Uterus (tissue), 2 donors: Measurements from ENCODE around the gene CRYZL1.

Experiments used
- CTCF ChIP-seq, 4 experiments: fragments of 200-600 bp in 2 of 4; fragments of 450-650 bp in 2 of 4; sonication (generic) in 2 of 4; IDR thresholded peaks; one replicate each; pipeline ENCODE4 v1.5.1; 2016 to 2019; ENCODE audit warnings: antibody characterized with exemption in 4 of 4, mild to moderate bottlenecking in 2 of 4, moderate library complexity in 1 of 4
- POLR2A ChIP-seq, 2 donors: fragments of 450-650 bp; IDR thresholded peaks; one replicate each; pipeline ENCODE4 v1.6.1; 2016; ENCODE audit warnings: antibody characterized with exemption in 2 of 2, mild to moderate bottlenecking in 1 of 2, moderate library complexity in 1 of 2

- no peak for TF ChIP-seq POLR2A (IDR thresholded peaks at IDR 0.05)
- TF ChIP-seq CTCF (IDR thresholded peaks at IDR 0.05), result no peak
These were observed 21.7 kb upstream of the CRYZL1 start for GRCh38 chr21:33663241-33663640.
